Spleen (tissue), 7 donors: ENCODE data around the gene TMEM52B.

Experiments
- POLR2A ChIP-seq, 3 donors: fragments of 450-650 bp; IDR thresholded peaks; one replicate each; pipeline ENCODE4 v1.5.1; 2017; ENCODE audit warnings: antibody characterized with exemption in 3 of 3, mild to moderate bottlenecking in 1 of 3
- POLR2AphosphoS5 ChIP-seq, 3 donors: sonication (generic); formaldehyde crosslinking; IDR thresholded peaks; one replicate each; pipeline ENCODE4 v1.5.1; 2017; ENCODE audit warnings: antibody characterized with exemption in 3 of 3
- TF ChIP-seq, protein P1 (sequence below), 11 experiments: fragments of 200-600 bp in 7 of 11; fragments of 450-650 bp in 4 of 11; sonication (generic) in 4 of 11; IDR thresholded peaks in 8 of 11; conservative IDR thresholded peaks in 3 of 11; 1 replicate in 7 of 11; 2 replicates in 4 of 11; pipeline versions ENCODE4 v1.4.0 to v1.8.0; 2016 to 2021; ENCODE audit warnings: antibody characterized with exemption in 11 of 11, inconsistent platforms in 4 of 11, mild to moderate bottlenecking in 1 of 11
- donor health status: DM: no; HTN: no; CAD: no; lungs with moderate emphysema.
- donor health status: DM: no; HTN: no; CAD: no.
- donor health status: DM: no; HTN: no; CAD: no.

DNA sequence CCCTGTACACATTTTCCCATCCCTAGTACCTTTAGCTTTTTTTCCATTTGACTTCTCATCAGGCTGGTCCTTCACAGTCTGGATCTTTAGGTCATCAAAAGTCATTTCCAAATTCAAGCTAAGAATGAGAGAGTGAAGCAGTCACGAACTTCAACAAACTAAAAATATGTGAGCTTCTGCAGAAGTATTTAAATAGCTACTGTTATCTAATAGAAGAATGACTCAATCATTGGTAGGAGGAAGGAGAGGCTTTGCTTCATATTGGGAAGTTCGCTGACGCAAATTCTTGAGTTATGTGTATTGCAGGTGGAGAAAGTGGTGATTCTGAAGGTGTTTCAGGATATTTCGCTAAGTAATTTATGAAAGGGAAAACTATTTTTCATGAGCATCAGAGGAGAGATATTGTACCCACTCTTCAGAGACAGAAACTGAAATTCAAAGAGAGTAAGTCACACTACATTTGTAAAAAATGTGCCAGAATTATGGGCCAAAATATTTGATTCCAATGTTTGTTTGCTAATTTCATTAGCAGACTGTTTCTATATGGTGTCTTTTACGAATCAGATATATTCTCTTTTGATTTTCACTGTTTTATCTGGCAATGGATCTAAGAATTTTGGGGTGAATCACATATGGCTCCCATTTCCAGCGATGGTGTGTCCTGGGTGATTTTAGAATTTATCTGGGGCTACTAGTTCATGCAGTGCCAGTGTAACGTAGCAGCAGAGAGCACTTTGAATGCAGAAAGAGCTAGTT, 6.7 kb upstream of the TMEM52B start, which contains the start of gene OLR1:
- TF ChIP-seq, protein P1, sequence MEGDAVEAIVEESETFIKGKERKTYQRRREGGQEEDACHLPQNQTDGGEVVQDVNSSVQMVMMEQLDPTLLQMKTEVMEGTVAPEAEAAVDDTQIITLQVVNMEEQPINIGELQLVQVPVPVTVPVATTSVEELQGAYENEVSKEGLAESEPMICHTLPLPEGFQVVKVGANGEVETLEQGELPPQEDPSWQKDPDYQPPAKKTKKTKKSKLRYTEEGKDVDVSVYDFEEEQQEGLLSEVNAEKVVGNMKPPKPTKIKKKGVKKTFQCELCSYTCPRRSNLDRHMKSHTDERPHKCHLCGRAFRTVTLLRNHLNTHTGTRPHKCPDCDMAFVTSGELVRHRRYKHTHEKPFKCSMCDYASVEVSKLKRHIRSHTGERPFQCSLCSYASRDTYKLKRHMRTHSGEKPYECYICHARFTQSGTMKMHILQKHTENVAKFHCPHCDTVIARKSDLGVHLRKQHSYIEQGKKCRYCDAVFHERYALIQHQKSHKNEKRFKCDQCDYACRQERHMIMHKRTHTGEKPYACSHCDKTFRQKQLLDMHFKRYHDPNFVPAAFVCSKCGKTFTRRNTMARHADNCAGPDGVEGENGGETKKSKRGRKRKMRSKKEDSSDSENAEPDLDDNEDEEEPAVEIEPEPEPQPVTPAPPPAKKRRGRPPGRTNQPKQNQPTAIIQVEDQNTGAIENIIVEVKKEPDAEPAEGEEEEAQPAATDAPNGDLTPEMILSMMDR (IDR thresholded peaks at IDR 0.05 in 8 of 11, conservative IDR thresholded peaks at IDR 0.05 in 3 of 11): no peak
- TF ChIP-seq POLR2AphosphoS5 (IDR thresholded peaks at IDR 0.05) (no peak), POLR2A (IDR thresholded peaks at IDR 0.05) (no peak)
